Measurements from ENCODE around the gene TFIP11. TPM values are rescaled to one million over a fixed set of nuclear protein-coding genes. Genes with fewer than 3 reads are reported as not detected.

Gene TFIP11
- total RNA-seq, 1 experiment from 2014 or later, result 26.9 TPM

GRCh38 chr22:26480611-26480932, 31.7 kb downstream of the TFIP11 start:
- H3K27me3 Mint-ChIP-seq (ENCODE audit: low read depth), result no peaks in the 10 kb centered on the region

GRCh38 chr22:26479792-26480610, 32.3 kb downstream of the TFIP11 start:
- DNase-seq (ENCODE audit: low spot score), result no peak
- peak overlapping the region; percentile 38 for H3K27ac Mint-ChIP-seq
- H3K4me3 Mint-ChIP-seq, result peak overlapping the region; percentile 12
- CTCF ChIA-PET, result interaction anchor here (0.5 to 1.4 kb wide), 3 partner anchors 19 to 89 kb away, joined by 3 to 7 read pairs (median 3); no protein-coding TSS in a partner anchor
- ATAC-seq, result no peak
- no peaks in the 10 kb centered on the region for H3K27me3 Mint-ChIP-seq (ENCODE audit: low read depth)
- no peaks in the 10 kb centered on the region for H3K9me3 Mint-ChIP-seq
- POLR2A ChIA-PET, result no interaction called here
- no peak for TF ChIP-seq ATF6 (CRISPR knock-in tag; IDR thresholded peaks at IDR 0.05)
- TF ChIP-seq ZBTB21 (CRISPR knock-in tag; IDR thresholded peaks at IDR 0.05; ENCODE audit: borderline replicate concordance), result no peak
- no peak for TF ChIP-seq ATF2 (CRISPR knock-in tag; IDR thresholded peaks at IDR 0.05; ENCODE audit: borderline replicate concordance, low read depth)
- TF ChIP-seq HMGXB4 (CRISPR knock-in tag; IDR thresholded peaks at IDR 0.05), result no peak
- no peak for TF ChIP-seq ESRRA (CRISPR knock-in tag; IDR thresholded peaks at IDR 0.05; ENCODE audit: borderline replicate concordance)
- no peak for TF ChIP-seq NR3C1 (CRISPR knock-in tag; conservative IDR thresholded peaks at IDR 0.05; ENCODE audit: low read depth)
- H3K36me3 Mint-ChIP-seq, result peaks cover 35% of the 10 kb centered on the region
- H3K4me1 Mint-ChIP-seq, result peaks cover 39% of the 10 kb centered on the region

More at GRCh38 chr22:26480611-26480932, 31.7 kb downstream of the TFIP11 start:
- ChIA-PET CTCF (interaction anchor here (0.5 kb wide), 1 partner anchor 88 kb away, joined by 3 read pairs; no protein-coding TSS in a partner anchor), POLR2A (no interaction called here)
- H3K27ac Mint-ChIP-seq, result no peak overlapping the region
- TF ChIP-seq ZNF263 (CRISPR knock-in tag; IDR thresholded peaks at IDR 0.05; ENCODE audit: low read depth), result no peak
- no peak for TF ChIP-seq MYBL2 (CRISPR knock-in tag; IDR thresholded peaks at IDR 0.05)
- no peak for TF ChIP-seq IRF2 (CRISPR knock-in tag; IDR thresholded peaks at IDR 0.05; ENCODE audit: borderline replicate concordance, low read depth)
- ATAC-seq (no peak), DNase-seq (ENCODE audit: low spot score) (no peak)
- no peaks in the 10 kb centered on the region for H3K9me3 Mint-ChIP-seq
- peaks cover 44% of the 10 kb centered on the region for H3K4me1 Mint-ChIP-seq
- peaks cover 34% of the 10 kb centered on the region for H3K36me3 Mint-ChIP-seq
- peak overlapping the region; percentile 12; the same call in 1 of the 2 replicates for H3K4me3 Mint-ChIP-seq

- Mint-ChIP-seq H3K9me3 (no peaks in the 10 kb centered on the region), H3K27ac (peak overlapping the region; percentile 38), H3K27me3 (ENCODE audit: low read depth) (no peaks in the 10 kb centered on the region), H3K4me3 (peak overlapping the region; percentile 1), H3K4me1 (peaks cover 35% of the 10 kb centered on the region), H3K36me3 (peaks cover 43% of the 10 kb centered on the region)
- POLR2A ChIA-PET, result no interaction called here
- ATAC-seq (no peak), DNase-seq (ENCODE audit: low spot score) (no peak)
- CTCF ChIA-PET, result interaction anchor here (0.9 to 1.4 kb wide), 3 partner anchors 18 to 115 kb away, joined by 3 to 7 read pairs (median 4); no protein-coding TSS in a partner anchor
- no peak for TF ChIP-seq MXD4 (CRISPR knock-in tag; IDR thresholded peaks at IDR 0.05; ENCODE audit: borderline replicate concordance)
- no peak for TF ChIP-seq OVOL2 (CRISPR knock-in tag; IDR thresholded peaks at IDR 0.05; ENCODE audit: borderline replicate concordance)
- no peak for TF ChIP-seq E2F1 (CRISPR knock-in tag; IDR thresholded peaks at IDR 0.05)
- no peak for TF ChIP-seq PRRX2 (CRISPR knock-in tag; IDR thresholded peaks at IDR 0.05)
- no peak for TF ChIP-seq SP1 (CRISPR knock-in tag; conservative IDR thresholded peaks at IDR 0.05)
- no peak for TF ChIP-seq ZNF121 (CRISPR knock-in tag; IDR thresholded peaks at IDR 0.05)
- TF ChIP-seq ZNF532 (CRISPR knock-in tag; IDR thresholded peaks at IDR 0.05; ENCODE audit: borderline replicate concordance), result no peak
- no peak for TF ChIP-seq SMAD3 (CRISPR knock-in tag; IDR thresholded peaks at IDR 0.05; ENCODE audit: borderline replicate concordance)
- TF ChIP-seq RORB (CRISPR knock-in tag; IDR thresholded peaks at IDR 0.05), result no peak
Observed at GRCh38 chr22:26479043-26479791, 33.1 kb downstream of the TFIP11 start.
